ENCODE results near the gene SCYGR6.
A peak's percentile ranks its signal among the peaks of the same experiment; 100 is the strongest.

The SCYGR6 gene

DNA sequence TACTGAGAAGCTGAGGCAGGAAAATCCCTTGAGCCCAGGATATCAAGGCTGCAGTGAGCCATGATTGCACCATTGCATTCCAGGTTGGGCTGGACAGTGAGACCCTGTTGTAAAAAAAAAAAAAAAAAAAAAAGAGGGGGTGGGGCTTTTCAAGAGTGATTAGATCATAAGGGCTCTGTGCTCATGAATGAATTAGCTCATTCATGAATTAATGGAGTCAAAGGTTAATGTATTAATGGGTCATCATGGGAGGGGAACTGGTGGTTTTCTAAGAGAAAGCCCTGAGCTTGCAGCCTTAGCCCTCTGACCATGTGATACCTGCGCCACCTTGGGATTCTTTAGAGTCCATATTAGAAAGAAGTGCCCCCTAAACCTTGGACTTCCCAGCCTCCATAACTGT lies 11.3 kb downstream of the SCYGR6 start:
- no peak for DNase-seq (ENCODE audit: low spot score)

DNA sequence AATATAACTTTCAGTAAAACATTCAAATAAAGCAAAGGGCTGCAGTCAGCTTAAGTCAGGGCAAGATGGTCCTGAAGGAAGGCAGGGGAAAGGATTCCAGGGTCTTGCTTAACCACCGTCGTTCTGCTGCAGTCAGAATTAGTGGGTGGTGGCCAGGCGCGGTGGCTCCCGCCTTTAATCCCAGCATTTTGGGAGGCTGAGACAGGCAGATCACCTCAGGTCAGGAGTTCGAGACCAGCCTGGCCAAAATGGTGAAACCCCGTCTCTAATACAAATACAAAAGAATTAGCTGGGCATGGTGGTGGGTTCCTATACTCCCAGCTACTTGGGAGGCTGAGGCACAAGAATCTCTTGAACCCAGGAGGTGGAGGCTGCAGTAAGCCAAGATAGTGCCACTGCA lies 13.6 kb downstream of the SCYGR6 start:
- DNase-seq (ENCODE audit: low spot score): no peak

DNA sequence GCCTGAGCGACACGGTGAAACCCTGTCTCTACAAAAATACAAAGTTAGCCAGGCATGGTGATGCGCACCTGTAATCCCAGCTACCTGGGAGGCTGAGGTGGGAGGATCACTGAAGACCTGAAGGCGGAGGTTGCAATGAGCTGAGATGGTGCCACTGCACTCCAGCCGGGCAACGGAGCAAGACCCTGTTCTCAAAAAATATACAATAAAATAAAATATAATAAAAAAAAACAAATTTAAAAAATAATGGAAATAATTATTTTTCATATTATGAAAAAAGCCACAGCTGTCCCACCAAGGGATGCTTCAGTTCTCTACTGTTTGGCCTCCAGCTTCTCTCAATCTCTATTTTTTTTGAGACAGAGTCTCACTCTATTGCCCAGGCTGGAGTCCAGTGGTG lies 17.2 kb downstream of the SCYGR6 start:
- no peak for DNase-seq (ENCODE audit: low spot score)

DNA sequence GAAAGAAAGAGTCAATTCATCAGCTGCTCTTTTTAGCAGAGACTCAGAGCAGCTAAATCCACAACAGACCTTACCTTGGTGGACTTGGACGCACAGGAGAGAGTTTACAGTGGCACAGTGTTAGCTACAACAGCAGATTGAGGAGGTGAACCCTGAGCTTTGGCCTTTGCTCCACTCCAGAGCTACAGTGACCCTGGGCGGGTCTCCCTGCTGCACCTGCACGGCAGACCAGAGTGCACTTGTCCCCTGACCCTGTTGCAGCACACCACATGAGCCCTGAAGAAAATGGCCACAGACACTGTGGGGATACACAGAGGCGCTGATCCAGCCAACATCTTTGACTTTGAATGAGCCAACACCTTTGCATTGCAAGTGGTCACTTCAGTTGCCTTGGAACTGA lies 17.7 kb downstream of the SCYGR6 start:
- DNase-seq (ENCODE audit: low spot score): no peak

DNA sequence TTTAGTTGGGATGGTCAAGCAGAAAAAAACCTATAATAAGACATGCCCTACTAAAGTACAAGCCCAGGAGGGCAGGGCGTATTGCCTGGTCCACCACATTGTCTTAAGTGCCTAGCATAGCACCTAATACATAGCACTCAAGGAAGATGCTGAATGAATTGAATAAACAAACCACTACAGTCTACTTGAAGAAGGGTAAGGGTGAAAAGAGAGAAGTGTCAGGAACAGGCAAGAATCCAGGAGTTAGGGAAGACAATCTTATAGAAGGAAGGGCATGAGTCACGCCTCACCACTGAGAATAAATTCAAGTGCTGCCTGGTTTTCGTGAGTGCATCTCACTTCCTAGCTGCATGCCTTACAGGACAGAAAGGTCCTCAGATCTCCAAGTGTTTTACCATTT lies 20.6 kb downstream of the SCYGR6 start:
- no peak for DNase-seq (ENCODE audit: low spot score)

DNA sequence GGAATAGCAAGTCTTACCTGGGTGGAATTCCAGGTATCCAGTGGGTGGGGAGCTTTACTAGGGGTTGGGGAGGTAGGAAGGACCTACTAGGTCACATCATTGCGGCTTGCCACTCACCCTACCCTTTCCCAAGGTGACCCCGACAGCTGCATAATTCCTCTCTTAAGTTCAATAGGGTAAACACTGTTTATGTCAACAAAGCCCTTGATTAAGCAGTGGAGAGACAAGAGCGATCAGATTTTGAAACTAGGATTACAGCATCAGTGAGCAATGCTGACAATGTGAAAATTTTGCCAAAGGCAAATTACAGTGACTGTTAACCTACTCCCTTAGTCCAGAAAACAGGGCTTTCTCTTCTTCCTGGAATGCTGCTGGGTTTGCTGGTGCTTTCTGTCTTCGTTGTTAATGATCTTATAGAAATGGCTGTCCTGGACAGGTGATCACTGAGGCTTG lies 21.3 kb downstream of the SCYGR6 start:
- no peak for DNase-seq (ENCODE audit: low spot score)

DNA sequence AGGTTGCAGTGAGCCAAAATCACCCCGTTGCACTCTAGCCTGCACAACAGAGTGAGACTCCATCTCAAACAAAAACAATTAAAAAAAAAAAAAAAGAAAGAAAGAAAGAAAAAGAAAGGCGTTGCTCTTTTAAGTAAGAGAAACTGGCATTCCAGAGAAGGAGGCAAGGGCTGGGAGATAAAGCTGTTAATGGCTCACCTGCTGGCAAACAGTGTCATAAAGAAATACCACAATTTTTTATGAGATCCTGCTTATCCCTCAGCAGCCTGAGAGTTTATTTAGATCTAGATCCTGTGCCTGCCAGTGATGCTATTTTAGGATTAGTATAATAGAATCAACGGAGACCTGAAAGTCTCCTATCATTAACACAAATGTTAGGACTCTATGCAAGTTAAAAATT lies 23.0 kb downstream of the SCYGR6 start:
- no peak for DNase-seq (ENCODE audit: low spot score)

DNA sequence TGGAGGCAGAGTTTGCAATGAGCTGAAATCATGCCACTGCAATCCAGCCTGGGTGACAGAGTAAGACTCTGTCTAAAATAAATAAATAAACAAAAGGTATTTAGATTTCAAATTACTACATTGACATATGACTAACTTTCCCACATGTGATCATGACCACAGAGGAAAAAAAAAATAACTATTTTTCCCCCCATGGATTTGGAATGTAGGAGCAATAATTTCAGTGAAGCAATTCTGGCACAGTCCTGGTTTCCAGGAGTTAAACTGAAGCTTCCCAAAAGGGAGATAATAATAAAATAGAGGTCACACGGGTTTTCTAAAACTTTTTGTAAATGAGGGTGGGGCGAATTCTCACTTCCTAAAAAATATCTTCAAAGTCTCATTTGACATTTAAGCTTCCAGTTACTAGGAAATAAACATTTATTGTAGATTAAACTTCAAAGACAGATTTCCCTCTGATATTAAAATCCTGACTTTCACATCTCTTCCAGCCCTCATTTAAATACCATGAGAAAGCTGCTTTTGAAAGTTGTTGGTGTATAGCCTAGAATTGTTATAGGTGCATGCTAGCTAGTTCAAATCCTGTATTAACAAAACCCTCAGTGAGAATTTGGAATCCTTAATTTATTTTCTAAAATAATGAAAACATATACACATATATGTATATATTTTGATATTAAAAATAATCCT lies 27.4 kb downstream of the SCYGR6 start:
- DNase-seq (ENCODE audit: low spot score): peak; percentile 3

DNA sequence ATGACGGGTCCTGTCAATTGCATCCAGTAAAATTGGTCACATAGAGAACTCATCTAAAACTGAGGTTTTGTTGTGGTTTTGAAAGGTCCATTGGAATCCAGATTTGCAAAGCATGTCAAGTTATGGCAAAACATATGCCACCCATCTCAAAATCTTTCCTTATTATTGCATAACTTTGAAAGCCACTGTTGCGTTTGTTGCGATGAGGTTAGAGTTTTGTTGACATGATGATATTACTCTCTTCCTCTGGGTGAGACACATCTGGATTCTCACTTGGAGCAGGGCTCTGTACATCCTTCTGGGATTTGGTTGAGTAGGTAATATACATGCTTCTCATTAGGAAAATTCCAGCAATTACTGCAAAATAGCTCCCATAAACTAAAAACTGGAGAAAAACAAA lies 37.4 kb downstream of the SCYGR6 start:
- no peak for DNase-seq (ENCODE audit: low spot score)

DNA sequence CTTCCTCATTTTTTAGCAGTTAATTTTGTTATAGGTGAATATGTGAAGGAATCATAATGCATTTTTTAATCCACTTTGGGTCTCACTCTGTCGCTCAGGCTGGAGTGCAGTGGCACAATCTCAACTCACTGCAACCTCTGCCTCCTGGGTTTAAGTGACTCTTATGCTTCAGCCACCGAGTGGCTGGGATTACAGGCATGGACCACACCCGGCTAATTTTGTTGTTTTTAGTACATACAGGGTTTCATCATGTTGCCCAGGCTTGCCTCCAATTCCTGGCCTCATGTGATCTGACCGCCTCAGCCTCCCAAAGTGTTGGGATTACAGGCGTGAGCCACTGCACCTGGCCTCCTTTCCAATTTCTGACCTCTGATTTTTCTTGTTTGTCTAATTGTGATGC lies 40.3 kb downstream of the SCYGR6 start:
- no peak for DNase-seq (ENCODE audit: low spot score)

DNA sequence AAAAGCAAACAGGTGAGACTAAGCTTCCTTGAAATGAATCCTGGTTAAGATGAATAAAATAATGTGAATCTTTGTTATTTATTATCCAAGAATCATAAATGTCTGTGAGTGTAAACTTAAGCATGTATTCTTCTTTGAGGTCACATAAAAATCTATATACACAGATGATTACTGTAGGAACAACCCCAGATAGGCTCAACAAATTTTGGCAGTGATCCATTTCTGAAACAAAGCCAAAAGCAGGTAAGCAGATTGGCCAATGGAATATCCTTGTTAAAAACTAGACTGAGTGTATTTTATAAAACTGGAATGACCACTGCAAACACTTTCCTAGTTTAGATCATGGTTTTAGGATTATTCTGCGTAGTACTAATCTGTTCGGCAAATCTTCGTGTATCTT lies 46.6 kb downstream of the SCYGR6 start:
- no peak for DNase-seq (ENCODE audit: low spot score)

DNA sequence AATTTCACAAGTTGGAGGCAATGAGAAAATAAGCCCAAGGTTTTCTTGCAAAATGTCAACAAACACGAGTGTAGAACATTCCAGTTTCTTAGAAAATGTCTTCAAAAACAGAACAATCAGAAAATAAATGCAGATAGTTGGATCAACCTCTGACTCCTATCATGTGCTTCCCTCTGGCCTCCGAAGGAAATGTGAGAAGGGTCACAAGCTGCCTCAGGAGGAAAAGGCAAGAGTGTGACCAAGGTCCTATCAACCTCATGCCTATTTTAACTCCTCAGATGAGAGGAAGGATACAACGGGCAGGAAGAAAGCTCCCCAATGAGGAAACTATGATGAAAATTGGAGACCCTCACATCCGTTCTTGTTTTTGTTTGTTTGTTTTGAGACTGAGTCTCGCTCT lies 50.1 kb downstream of the SCYGR6 start:
- DNase-seq (ENCODE audit: low spot score): no peak
